ENCODE results near the gene HMGCR.
A peak's percentile ranks its signal among the peaks of the same experiment; 100 is the strongest.
"Not testable (repeated sequence)": the region's sequence is repeated elsewhere in the genome, so short reads cannot be mapped to it uniquely, and the experiment has no call there.

HMGCR gene

DNA sequence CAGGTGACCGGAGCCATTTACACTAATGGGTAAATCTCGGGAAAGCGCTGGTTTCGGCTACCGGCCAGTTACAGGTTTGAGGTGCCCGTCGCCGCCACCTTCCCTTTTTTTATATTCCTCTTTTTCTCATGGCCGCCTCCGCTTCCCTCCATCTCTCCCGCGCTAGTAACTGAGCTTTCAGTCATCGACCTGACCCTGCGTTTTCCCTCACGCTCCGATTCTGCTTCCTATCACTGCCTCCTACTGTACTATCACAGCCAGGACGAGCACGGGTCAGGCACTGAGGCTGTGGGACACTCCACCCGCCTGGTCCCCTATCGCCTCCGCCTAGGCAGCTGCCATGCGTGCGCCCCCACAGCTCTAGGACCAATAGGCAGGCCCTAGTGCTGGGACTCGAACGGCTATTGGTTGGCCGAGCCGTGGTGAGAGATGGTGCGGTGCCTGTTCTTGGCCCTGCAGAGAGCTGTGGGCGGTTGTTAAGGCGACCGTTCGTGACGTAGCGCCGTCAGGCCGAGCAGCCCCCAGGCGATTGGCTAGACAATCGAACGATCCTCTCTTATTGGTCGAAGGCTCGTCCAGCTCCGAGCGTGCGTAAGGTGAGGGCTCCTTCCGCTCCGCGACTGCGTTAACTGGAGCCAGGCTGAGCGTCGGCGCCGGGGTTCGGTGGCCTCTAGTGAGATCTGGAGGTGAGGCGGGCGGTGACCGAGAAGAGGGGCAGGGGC lies at the start of gene HMGCR:
Gene HMGCR (plus strand): TSS at position 606 of the 722 bp plus-strand sequence. CDS start 5,386 bp downstream, outside the sequence.
- DNase-seq (ENCODE audit: low read depth) = peak; percentile 97

DNA sequence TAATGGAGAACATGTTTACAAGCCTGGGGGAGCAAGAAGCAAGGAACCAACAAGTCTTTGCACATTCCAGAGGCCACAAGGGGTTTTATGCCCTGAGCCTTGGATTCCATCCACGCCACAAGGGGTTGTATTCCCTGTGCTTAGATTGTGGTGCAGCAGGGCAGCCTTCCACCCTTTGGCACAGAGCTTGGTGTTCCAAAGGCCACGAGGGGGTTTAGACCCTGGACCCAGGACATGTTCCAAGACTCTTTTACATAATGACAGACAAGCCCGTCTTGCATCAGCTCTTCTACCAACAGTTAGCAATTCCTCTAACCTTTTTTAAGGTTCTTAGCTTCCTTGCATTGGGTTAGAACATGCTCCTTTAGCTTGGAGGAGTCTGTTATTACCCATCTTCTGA lies 45.2 kb upstream of the HMGCR start:
- not testable (repeated sequence) for DNase-seq (ENCODE audit: low read depth)

GRCh38 chr5:75300084-75300483 lies 36.9 kb upstream of the HMGCR start:
- DNase-seq (ENCODE audit: low read depth) = no peak

DNA sequence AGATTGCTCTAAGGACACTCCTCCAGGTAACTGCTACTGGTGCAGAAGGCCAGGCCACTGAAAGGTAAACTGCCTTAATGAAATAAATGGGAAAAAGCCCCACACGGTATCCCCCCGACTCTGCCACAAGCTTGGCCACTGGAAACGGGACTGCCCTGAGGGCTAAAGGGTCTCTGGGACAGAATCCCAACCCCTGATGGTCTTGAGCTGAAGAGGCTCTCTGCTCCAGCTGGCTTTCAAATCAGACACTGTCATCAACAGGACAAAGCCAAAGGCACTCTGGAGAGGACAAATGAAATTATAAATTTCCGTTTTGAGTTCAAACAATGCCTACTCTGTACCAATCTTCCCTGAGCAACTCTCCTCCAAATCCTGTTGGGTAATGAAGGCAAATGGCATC lies 33.6 kb upstream of the HMGCR start:
- DNase-seq (ENCODE audit: low read depth) = no peak

DNA sequence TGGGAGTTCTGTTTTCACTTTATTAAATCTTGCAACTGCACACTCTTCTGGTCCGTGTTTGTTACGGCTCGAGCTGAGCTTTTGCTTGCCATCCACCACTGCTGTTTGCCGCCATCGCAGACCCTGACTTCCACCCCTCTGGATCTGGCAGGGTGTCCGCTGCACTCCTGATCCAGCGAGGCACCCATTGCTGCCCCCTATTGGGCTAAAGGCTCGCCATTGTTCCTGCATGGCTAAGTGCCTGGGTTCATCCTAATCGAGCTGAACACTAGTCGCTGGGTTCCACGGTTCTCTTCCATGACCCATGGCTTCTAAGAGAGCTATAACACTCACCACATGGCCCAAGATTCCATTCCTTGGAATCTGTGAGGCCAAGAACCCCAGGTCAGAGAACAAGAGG lies 32.5 kb upstream of the HMGCR start:
- not testable (repeated sequence) for DNase-seq (ENCODE audit: low read depth)

GRCh38 chr5:75306746-75307145 lies 30.3 kb upstream of the HMGCR start:
- DNase-seq (ENCODE audit: low read depth) = no peak

DNA sequence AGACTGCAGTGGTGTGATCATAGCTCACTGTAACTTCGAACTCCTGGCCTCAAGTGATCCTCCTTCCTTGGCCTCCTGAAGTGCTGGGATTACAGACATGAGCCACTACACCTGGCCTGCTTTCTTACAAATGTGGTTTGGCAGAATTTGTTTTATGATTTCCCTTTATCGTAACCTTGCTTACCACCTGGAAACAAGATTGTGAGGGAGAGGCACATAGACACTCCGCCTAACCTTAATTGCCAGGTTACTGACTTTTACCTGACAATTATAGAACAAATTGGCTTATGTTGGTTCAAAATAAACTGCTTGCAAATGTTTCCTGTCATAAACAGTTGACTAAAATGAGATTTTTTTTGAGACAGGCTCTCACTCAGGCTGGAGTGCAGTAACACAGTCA lies 26.8 kb upstream of the HMGCR start:
- DNase-seq (ENCODE audit: low read depth) = no peak

DNA sequence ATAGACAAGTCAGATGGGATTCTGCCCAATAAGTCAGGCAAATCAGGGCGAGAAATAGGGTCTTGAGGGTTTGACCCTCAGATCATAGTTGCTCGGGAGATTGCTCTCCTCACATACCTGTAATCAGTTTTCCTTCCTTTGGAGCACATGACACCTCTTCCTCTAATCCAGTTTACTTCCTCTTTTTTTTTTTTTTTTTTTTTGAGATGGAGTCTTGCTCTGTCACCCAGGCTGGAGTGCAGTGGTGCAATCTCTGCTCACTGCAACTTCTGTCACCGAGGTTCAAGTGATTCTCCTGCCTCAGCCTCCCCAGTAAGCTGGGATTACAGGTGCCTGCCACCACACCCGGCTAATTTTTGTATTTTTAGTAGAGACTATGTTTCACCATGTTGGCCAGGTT lies 17.9 kb upstream of the HMGCR start:
- not testable (repeated sequence) for DNase-seq (ENCODE audit: low read depth)

DNA sequence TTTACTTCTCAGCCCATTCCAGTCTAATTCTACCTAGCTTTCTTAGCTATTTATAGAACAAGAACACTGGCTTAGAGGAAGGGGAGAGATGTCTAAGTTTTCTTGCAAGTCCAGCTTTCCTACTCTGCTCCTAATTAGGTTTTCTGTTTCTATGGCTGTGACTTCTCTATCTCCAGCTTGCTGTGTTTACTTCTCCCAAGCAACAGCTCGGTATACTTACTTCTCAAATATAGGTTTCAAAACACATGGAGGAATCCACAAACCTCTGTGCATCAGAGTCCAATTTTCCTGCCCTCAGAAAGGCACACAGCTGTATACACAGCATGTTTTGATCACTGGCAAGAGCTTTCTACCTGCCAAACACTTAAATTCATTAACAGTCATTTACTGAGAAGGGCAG lies 17.4 kb upstream of the HMGCR start:
- no peak for DNase-seq (ENCODE audit: low read depth)

DNA sequence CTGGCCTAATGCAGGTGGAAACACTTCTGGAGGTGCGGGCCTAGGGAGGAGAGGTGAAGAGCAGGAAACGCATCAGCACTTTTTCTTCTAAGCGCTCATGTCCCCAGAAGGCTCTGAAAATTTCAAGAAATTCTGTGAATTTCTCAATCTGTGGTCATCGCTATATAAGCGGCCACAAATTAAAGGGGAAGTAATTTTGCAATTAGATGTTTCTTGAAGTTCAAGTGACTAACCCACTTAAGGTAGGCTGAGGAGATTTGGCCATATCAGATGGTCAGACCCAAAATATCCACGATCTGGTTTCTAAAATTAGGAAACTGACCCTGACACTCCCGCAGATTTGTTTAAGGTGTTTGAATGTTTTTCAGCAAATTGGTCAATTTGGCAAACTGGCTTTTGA lies 16.6 kb upstream of the HMGCR start:
- DNase-seq (ENCODE audit: low read depth) = no peak

DNA sequence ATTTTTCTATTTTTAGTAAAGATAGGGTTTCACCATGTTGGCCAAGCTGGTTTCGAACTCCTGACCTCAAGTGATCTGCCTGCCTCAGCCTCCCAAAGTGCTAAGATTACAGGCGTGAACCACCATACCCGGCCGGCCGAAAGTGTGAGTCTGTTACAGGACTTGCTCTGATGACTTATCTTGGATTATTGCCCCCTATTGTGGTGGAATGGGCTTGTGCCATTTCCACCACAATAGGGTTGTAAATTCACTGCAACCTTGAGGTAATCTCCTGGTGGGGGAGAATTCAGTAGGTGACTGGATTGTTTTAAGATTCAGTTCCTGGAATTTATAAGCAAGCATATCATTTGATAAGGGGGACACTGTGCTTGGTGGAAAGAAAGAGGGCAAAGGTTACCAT lies 15.0 kb upstream of the HMGCR start:
- no peak for DNase-seq (ENCODE audit: low read depth)

DNA sequence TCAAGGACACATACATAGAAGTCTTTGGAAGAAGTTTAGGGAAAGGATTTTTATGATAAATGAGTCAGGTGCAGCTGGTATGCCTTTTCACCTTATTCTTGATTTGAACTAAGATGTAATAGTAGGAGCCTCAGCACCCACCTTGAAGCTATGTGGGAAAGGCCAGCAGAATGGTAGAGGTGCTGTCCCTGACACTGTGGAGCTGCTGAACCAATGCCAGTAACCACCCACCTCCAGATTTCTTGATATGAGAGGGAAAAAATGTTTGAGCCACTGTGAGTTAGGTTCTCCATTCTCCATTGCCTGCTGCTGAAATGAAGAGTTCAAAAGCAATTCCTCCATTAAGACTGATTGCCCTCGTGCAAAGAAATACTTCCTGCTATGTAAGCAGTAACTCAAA lies 12.2 kb upstream of the HMGCR start:
- no peak for DNase-seq (ENCODE audit: low read depth)

- no peak for DNase-seq (ENCODE audit: low read depth)
Measured at GRCh38 chr5:75325242-75325641, 11.8 kb upstream of the HMGCR start.

DNA sequence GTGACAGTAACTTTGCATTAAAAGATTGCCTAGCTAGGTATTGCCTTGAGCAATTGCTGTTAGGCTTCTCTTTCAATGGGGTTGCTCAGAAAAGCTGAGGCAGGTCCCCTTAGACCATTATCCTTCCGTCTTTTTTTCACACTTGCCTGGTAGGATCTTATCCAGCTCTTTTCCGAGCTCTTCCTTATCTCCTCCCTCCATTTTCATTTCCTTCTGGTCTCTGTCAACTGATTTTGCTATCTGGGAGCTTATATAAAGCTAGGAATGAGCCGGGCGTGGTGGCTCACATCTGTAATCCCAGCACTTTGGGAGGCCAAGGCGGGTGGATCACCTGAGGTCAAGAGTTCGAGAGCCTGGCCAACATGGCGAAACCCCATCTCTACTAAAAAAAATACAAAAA lies 6.6 kb upstream of the HMGCR start:
- no peak for DNase-seq (ENCODE audit: low read depth)

DNA sequence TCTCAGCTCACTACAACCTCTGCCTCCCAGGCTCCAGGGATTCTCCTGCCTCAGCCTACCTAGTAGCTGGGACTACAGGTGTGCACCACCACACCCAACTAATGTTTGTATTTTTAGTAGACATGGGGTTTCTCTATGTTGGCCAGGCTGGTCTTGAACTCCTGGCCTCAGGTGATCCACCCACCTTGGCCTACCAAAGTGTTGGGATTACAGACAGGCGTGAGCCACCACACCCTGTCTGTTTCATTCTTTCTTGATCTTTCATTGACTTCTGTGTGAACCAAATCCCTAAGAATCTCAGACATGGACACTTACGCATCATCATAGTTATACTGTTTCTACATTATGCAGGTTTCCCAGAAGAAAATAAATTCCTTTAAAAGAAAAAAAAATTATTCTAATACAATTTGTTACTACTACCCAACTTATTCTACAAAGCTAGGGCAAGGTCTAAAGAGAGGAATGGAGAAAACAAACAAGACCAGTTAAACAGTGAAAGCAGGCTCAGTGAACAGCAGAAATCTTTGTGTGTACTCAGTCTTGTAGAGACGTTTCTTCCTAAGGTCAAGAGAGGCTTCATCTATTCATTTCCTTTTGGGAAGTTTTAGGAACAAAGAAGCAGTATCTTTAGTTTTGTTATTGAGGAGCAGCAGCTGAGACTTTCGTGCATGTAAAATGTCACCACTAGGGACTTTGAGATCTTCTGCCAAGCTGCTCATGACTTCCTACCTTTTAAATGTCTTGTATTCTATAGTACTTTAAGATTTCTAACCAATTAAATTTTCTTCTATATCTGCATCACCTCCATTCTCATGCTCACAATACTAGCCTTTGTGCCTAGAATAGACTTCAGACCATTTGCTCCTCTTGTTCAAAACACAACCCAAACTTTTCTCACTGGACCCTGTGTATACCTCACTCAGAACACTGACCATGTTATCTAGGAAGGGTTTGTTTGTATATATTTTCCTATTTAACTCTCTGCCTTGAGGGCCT lies 5.6 kb upstream of the HMGCR start:
- DNase-seq (ENCODE audit: low read depth) = no peak

GRCh38 chr5:75333759-75334158 lies 3.3 kb upstream of the HMGCR start:
- DNase-seq (ENCODE audit: low read depth) = not testable (repeated sequence)

DNA sequence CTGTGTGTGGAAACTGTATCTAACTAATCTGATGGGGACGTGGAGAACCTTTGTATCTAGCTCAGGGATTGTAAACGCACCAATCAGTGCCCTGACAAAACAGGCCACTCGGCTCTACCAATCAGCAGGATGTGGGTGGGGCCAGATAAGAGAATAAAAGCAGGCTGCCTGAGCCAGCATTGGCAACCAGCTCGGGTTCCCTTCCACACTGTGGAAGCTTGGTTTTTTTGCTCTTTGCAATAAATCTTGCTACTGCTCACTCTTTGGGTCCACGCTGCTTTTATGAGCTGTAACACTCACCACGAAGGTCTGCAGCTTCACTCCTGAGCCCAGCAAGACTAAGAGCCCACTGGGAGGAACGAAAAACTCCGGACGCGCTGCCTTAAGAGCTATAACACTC lies 2.6 kb upstream of the HMGCR start:
- DNase-seq (ENCODE audit: low read depth) = not testable (repeated sequence)

- DNase-seq (ENCODE audit: low read depth) = no peak
Measured at GRCh38 chr5:75335486-75335885, 1.5 kb upstream of the HMGCR start.

- peak; percentile 37 for DNase-seq (ENCODE audit: low read depth)
Measured at GRCh38 chr5:75335952-75336614, 937 bp upstream of the HMGCR start.

DNA sequence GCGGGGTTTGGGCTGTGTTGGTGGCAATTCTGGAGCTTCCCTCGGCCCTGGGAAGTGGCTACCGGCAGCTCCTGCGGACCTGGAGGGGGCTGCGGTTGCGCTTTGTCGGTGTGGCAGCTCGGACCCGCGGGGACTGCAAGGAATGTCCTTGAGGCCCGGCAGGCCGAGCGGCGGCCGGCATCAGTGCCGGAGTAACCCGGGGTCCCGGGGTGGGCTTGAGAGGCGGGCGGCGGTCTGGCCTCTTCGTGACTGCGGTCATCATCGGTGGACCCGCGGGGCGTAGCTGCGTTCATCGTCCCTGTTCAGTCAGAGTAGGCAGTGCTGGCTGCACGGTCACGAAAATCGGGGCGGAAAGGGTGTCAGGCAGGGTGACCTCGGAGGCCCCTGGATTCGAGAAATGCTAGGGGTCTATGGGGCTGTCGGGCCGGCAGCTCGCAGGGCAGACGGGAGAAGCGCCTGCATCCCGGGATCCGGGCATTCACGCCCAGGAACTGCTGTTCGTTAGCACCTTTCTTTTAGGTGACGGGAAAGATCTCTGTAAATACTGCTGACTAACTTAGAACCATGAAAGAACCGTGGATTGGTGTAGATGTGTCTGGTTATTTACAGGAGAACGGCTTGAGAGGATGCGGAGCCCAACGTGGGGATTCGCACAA lies 474 bp downstream of the HMGCR start:
- DNase-seq (ENCODE audit: low read depth) = no peak

GRCh38 chr5:75338408-75338807 lies 1.4 kb downstream of the HMGCR start:
- no peak for DNase-seq (ENCODE audit: low read depth)
